GM12864 (cell line): ENCODE results near the gene ZBTB3.

Experiments
- DNase-seq: peaks from one replicate; pipeline ENCODE4 v3.0.0-alpha.2; 2011; ENCODE audit warnings: low read depth
- H3K4me3 ChIP-seq: 2 replicates; pipeline ENCODE4 v1.5.1; 2011; ENCODE audit warnings: mild to moderate bottlenecking, low read depth, low read length, control low read depth
- CTCF ChIP-seq: IDR thresholded peaks from 2 replicates; pipeline ENCODE4 v1.5.1; 2011; ENCODE audit warnings: low read depth, mild to moderate bottlenecking, moderate library complexity, low read length, control low read depth, inconsistent platforms; ENCODE audit errors: missing control alignments

The ZBTB3 gene

GRCh38 chr11:62709247-62710000, 44.5 kb downstream of the ZBTB3 start:
- peak; percentile 95 for DNase-seq
- no peak for TF ChIP-seq CTCF
- peak overlapping the region; percentile 56 for H3K4me3 ChIP-seq

GRCh38 chr11:62708793-62709192, 45.2 kb downstream of the ZBTB3 start:
- peak overlapping the region; percentile 56 for H3K4me3 ChIP-seq
- no peak for DNase-seq
- no peak for TF ChIP-seq CTCF

DNA sequence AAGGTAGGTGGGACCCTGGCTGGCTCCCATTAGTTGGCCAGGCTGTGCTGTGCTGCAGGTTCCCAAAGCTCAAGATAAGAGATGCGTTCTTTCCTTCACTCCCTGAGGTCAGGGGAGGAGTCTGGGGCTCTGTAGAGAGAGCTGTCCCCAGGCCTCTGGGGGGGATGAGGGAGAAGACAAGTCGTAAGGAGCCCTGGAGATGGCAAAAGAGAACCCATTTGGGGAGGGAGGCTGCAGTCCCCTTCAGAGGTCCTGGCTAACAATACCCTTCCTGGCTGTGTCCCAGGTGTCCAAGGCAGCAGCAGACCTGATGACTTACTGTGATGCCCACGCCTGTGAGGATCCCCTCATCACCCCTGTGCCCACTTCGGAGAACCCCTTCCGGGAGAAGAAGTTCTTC, 45.6 kb downstream of the ZBTB3 start:
- no peak for DNase-seq
- TF ChIP-seq CTCF, result no peak
- peak overlapping the region; percentile 56; the same call in 1 of the 2 replicates for H3K4me3 ChIP-seq

DNA sequence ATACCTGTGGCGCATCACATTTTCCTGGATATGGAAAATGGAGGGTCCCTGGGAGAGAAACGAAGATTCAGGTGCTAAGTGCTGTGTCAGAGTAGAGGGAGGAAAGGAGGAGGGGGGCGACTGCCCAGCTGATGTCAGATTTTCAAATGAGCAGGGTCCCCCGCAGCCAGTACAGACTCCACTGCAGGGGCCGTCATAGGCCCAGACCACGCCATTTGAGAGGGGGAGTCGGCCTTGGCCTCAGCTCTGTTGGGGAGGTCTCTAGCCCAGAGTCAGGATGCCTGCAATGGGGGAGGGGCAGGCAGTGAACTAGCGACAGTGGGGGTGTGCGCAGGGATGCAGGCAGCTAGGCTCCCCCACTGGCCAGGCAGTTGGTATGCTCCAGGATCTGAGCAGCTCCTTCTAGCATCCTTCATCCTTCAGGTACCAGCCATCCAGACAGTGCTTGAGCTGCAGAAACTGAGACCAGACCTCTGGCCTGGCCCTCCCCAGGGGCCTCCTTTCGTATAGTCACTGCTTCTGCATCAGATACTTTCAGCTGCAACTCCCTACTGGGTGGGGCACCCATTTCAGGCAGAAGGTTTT, 46.6 kb downstream of the ZBTB3 start, which contains the start of the genes BSCL2 and GNG3:
BSCL2 (minus strand) TSS at position 148 of the 585 bp plus-strand sequence. CDS start 229 bp downstream, outside the sequence.
GNG3 (plus strand) TSS at position 400 of the 585 bp plus-strand sequence. CDS start 620 bp downstream, outside the sequence.
- DNase-seq, result no peak
- TF ChIP-seq CTCF, result no peak
- H3K4me3 ChIP-seq, result peak within 1 kb of the TSS; percentile 56

GRCh38 chr11:62706850-62707247, 47.1 kb downstream of the ZBTB3 start:
- no peak for DNase-seq
- H3K4me3 ChIP-seq, result no peak overlapping the region; the same call in 1 of the 2 replicates
- TF ChIP-seq CTCF, result no peak

GRCh38 chr11:62705880-62706849, 47.8 kb downstream of the ZBTB3 start:
- TF ChIP-seq CTCF, result no peak
- H3K4me3 ChIP-seq, result peak overlapping the region; percentile 67
- DNase-seq, result peak; percentile 62
